Glutamatergic neuron (in vitro differentiated cells): ENCODE results near the gene ASB3. TPM values are rescaled to one million over a fixed set of nuclear protein-coding genes. Genes with fewer than 3 reads are reported as not detected.

Source experiments
- DNase-seq: peaks from one replicate; pipeline ENCODE4 v3.0.0; 2022
- H3K27ac Mint-ChIP-seq: one replicate; pipeline ENCODE4 v1.8.0; 2020; ENCODE audit warnings: mild to moderate bottlenecking, mixed read lengths, inconsistent platforms; ENCODE audit not compliant: unreplicated experiment
- H3K27me3 Mint-ChIP-seq: one replicate; pipeline ENCODE4 v1.8.0; 2020; ENCODE audit warnings: mild to moderate bottlenecking, moderate library complexity, mixed read lengths, inconsistent platforms; ENCODE audit not compliant: unreplicated experiment
- H3K36me3 Mint-ChIP-seq: one replicate; pipeline ENCODE4 v1.8.0; 2020; ENCODE audit warnings: mild to moderate bottlenecking, mixed read lengths, inconsistent platforms; ENCODE audit not compliant: unreplicated experiment
- H3K4me1 Mint-ChIP-seq: one replicate; pipeline ENCODE4 v1.8.0; 2020; ENCODE audit warnings: mild to moderate bottlenecking, low read depth, mixed read lengths, inconsistent platforms; ENCODE audit not compliant: unreplicated experiment
- H3K4me3 Mint-ChIP-seq: one replicate; pipeline ENCODE4 v1.8.0; 2020; ENCODE audit warnings: mild to moderate bottlenecking, mixed read lengths, inconsistent platforms; ENCODE audit not compliant: unreplicated experiment
- H3K9me3 Mint-ChIP-seq: one replicate; pipeline ENCODE4 v1.8.0; 2020; ENCODE audit warnings: mild to moderate bottlenecking, moderate library complexity, mixed read lengths, inconsistent platforms; ENCODE audit not compliant: unreplicated experiment
- total RNA-seq: library from RNA; stranded (reverse); fragmentation: NEBNext Ultra II Directional; extraction: Animal tissue kit (Norgen Biotek cat#: 25700); gene quantifications from one replicate; pipeline ENCODE4 v1.2.1, GENCODE V29; 2021; ENCODE audit not compliant: unreplicated experiment
- TF ChIP-seq, protein P1 (sequence below): fragments of 200-600 bp; sonication (generic); IDR thresholded peaks from one replicate; pipeline ENCODE4 v1.5.0; 2021; ENCODE audit not compliant: partially characterized antibody, unreplicated experiment

ASB3 gene
- total RNA-seq, 1 donor from 2014 or later: 25.3 TPM

DNA sequence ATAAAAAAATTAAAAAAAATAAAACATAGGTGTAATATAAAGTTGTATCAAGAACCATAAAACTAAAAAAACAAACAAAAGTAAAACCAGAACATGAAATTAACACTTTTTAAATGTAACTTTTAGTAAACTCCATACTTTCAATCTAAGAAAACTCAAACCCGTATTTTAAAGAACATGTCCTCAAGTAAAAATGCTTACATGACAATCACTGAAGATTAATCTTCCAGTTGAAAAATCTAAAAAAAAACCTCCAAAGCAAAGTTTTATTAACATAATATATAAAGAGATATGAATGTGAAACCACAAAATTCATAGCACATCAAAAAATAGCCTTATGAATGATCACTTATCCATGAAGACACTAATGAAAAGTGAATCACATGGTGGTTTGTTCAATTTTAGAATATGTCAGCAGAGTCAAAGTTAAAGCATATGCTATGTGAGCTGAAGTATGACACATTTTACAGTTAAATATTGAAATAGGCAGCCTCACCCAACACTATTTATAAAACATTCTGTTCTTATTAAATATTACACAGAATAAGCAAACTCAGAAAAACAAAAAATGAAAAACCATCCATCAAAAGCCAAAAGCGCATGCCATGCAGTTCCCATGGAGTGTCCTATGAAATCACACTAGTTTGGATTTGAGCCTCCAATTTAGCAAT is 42.2 kb downstream of the ASB3 start:
- Mint-ChIP-seq H3K4me1 (no peaks in the 10 kb centered on the region), H3K36me3 (no peaks in the 10 kb centered on the region), H3K27ac (no peak overlapping the region), H3K4me3 (no peak overlapping the region), H3K9me3 (no peaks in the 10 kb centered on the region), H3K27me3 (no peaks in the 10 kb centered on the region)
- TF ChIP-seq, protein P1, sequence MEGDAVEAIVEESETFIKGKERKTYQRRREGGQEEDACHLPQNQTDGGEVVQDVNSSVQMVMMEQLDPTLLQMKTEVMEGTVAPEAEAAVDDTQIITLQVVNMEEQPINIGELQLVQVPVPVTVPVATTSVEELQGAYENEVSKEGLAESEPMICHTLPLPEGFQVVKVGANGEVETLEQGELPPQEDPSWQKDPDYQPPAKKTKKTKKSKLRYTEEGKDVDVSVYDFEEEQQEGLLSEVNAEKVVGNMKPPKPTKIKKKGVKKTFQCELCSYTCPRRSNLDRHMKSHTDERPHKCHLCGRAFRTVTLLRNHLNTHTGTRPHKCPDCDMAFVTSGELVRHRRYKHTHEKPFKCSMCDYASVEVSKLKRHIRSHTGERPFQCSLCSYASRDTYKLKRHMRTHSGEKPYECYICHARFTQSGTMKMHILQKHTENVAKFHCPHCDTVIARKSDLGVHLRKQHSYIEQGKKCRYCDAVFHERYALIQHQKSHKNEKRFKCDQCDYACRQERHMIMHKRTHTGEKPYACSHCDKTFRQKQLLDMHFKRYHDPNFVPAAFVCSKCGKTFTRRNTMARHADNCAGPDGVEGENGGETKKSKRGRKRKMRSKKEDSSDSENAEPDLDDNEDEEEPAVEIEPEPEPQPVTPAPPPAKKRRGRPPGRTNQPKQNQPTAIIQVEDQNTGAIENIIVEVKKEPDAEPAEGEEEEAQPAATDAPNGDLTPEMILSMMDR: no peak
- no peak for DNase-seq

DNA sequence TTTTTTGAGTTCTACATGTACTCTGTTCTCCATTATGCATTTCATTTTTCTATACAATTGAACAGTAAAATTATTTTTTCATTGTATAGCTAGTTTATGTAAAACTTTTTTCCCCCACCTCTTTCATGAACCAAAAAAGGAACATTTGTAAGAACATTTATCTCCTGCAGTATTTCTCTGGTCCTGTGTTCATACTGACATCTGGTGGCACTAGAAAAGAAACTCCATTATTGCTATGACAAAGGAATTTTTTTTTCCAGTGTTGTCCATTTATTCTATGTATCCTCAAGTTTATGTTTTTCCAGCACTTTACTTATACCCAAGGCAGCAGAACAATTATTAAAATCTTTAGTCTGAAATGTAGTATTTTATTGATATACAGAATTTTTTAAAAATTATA is 46.6 kb downstream of the ASB3 start:
- H3K27me3 Mint-ChIP-seq: no peaks in the 10 kb centered on the region
- no peak overlapping the region for H3K4me3 Mint-ChIP-seq
- no peak overlapping the region for H3K27ac Mint-ChIP-seq
- DNase-seq: no peak
- H3K36me3 Mint-ChIP-seq: no peaks in the 10 kb centered on the region
- no peaks in the 10 kb centered on the region for H3K4me1 Mint-ChIP-seq
- no peaks in the 10 kb centered on the region for H3K9me3 Mint-ChIP-seq
- TF ChIP-seq, protein P1: no peak

DNA sequence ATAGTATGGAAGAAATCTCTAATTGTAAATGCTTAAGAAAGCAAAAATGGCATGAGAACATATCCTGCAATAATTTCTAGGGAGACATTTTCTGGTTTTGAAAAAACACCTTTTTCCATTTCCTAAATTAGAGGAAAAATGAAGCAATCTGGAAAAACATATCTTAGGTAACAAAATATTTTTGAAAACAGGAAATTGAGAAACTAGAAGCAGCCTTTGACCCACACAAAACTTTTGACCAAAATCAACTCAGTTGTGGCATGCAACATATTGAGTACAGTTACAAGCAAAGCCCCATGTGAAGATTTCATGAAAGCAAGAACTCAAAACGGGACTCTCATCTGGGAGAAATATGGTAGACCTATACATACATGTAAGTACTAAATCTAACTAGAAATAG is 47.7 kb downstream of the ASB3 start:
- H3K9me3 Mint-ChIP-seq: peaks cover 2% of the 10 kb centered on the region
- no peaks in the 10 kb centered on the region for H3K4me1 Mint-ChIP-seq
- H3K36me3 Mint-ChIP-seq: peaks cover 5% of the 10 kb centered on the region
- no peak overlapping the region for H3K27ac Mint-ChIP-seq
- H3K4me3 Mint-ChIP-seq: no peak overlapping the region
- H3K27me3 Mint-ChIP-seq: no peaks in the 10 kb centered on the region
- TF ChIP-seq, protein P1: no peak
- DNase-seq: no peak

DNA sequence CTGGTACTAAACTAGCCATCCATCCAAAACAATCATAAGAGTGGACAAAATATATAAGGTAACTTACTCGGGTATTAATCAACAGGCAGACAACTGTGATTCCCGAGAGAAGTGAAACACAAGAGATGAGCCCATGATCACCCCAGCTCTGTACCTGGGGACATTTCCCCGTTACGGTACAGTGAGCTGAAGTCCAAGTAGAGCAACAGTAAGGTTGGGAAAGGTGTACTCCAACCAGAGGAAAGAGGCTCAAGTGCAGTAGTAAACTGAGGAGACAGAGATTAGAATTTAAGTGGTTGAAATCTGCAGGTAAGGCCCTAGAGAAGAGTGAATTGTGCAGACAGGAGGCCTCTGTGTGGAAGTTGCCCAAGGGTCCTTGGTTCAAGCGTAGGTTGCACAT is 49.7 kb downstream of the ASB3 start:
- H3K27me3 Mint-ChIP-seq: peaks cover 1% of the 10 kb centered on the region
- TF ChIP-seq, protein P1: no peak
- no peak for DNase-seq
- H3K9me3 Mint-ChIP-seq: peaks cover 2% of the 10 kb centered on the region
- peaks cover 6% of the 10 kb centered on the region for H3K36me3 Mint-ChIP-seq
- no peak overlapping the region for H3K4me3 Mint-ChIP-seq
- H3K4me1 Mint-ChIP-seq: no peaks in the 10 kb centered on the region
- no peak overlapping the region for H3K27ac Mint-ChIP-seq

DNA sequence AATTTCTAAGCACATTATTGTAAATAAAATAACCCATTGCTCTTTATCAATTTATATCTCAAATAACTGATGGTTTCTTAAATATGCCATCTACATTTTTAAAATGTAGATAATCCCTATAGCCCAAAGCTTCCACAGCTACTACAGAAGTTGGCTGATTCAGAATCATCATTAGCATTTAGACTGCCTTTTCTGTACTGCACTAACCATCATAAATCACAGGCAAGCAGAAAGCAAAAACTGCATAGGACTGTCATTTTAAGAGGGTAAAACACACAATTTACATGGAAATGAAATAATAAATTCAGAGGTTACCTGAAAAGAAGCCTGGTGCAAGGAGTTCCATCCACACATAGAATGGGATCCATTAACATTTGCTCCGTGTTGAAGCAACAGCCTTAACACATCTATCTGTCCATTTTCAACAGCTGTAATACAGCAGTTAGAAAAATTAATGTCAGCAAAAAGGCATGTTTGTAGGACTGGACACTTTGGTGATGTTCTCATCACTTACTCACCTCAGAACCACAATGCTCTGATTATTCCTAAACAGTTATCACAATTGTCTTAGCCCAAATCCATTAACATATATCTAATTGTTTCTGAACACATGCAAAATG is 57.5 kb downstream of the ASB3 start:
- H3K4me1 Mint-ChIP-seq: no peaks in the 10 kb centered on the region
- DNase-seq: no peak
- H3K27me3 Mint-ChIP-seq: peaks cover 1% of the 10 kb centered on the region
- H3K27ac Mint-ChIP-seq: no peak overlapping the region
- peaks cover 11% of the 10 kb centered on the region for H3K36me3 Mint-ChIP-seq
- TF ChIP-seq, protein P1: no peak
- H3K9me3 Mint-ChIP-seq: peaks cover 2% of the 10 kb centered on the region
- no peak overlapping the region for H3K4me3 Mint-ChIP-seq
